ENCODE results near the gene CNOT9.

The CNOT9 gene

DNA sequence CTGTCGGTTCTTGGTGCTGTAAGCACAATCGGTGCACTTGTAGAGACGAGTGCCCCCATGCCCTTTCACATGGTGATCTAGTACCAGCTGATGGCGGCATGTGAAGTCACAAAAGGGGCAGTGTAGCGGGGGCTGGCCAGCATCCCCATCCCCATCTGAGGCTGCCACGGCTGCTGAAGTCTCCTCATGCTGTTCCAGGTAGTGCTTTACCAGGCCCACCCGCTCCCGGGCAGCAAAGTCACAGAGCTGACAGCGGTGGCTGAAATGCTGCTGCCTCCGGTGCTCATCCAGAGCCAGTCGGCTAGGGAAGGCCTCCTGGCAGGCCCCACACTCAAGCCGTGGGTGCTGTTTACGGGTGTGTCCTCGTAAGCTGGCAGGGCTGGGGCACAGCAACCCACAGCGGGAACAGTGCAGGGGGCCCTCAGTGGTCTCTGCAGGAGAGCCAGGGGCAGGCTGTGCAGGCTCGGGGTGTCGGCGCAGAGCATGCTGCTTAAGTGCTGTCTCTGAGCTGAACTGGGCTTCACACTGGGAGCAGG, 73.5 kb downstream of the CNOT9 start:
- no peak overlapping the region for H3K4me3 ChIP-seq (IDR thresholded peaks at IDR 0.05; ENCODE audit: insufficient read depth, low read depth, low read length)
- H3K4me1 ChIP-seq (ENCODE audit: low read depth, poor library complexity, severe bottlenecking) = no peaks in the 10 kb centered on the region
- H3K9ac ChIP-seq = no peak overlapping the region
- H3K79me2 ChIP-seq (ENCODE audit: insufficient read depth, low read depth) = no peaks in the 10 kb centered on the region
- H3K4me2 ChIP-seq = no peak overlapping the region
- TF ChIP-seq, protein P1, sequence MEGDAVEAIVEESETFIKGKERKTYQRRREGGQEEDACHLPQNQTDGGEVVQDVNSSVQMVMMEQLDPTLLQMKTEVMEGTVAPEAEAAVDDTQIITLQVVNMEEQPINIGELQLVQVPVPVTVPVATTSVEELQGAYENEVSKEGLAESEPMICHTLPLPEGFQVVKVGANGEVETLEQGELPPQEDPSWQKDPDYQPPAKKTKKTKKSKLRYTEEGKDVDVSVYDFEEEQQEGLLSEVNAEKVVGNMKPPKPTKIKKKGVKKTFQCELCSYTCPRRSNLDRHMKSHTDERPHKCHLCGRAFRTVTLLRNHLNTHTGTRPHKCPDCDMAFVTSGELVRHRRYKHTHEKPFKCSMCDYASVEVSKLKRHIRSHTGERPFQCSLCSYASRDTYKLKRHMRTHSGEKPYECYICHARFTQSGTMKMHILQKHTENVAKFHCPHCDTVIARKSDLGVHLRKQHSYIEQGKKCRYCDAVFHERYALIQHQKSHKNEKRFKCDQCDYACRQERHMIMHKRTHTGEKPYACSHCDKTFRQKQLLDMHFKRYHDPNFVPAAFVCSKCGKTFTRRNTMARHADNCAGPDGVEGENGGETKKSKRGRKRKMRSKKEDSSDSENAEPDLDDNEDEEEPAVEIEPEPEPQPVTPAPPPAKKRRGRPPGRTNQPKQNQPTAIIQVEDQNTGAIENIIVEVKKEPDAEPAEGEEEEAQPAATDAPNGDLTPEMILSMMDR (conservative IDR thresholded peaks at IDR 0.05; ENCODE audit: low read depth, low read length) = no peak
- H4K20me1 ChIP-seq (ENCODE audit: insufficient read depth) = no peaks in the 10 kb centered on the region
- peaks cover 8% of the 10 kb centered on the region; the same call in 1 of the 2 replicates for H3K36me3 ChIP-seq (ENCODE audit: insufficient read depth)
- H3K27ac ChIP-seq = no peak overlapping the region
- H3K27me3 ChIP-seq (ENCODE audit: insufficient read depth, low read depth) = no peaks in the 10 kb centered on the region
- no peak overlapping the region for H2AFZ ChIP-seq (ENCODE audit: low read depth)

DNA sequence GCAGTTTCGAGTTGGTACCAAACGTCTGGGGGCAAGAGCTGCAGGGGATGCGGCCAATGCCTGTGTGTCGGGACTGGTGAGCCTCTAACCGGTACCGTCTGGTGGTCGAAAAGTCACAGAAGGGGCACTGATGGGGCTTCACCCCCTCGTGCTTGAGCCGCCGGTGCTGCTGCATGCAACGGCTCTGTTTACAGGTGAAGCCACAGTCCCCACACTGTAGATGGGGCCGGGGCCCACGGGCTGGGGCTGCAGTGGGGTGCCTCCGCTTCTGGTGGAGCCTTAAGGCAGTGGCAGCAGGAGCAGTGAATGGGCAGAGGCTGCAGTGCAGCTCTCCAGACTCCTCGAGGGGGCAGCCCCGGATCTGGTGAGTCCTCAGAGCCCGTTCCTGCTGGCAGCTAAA, 74.1 kb downstream of the CNOT9 start:
- H3K4me3 ChIP-seq (IDR thresholded peaks at IDR 0.05; ENCODE audit: insufficient read depth, low read depth, low read length) = no peak overlapping the region
- no peak overlapping the region for H3K4me2 ChIP-seq
- no peak overlapping the region for H2AFZ ChIP-seq (ENCODE audit: low read depth)
- H3K27me3 ChIP-seq (ENCODE audit: insufficient read depth, low read depth) = no peaks in the 10 kb centered on the region
- no peak overlapping the region for H3K27ac ChIP-seq
- no peaks in the 10 kb centered on the region for H3K4me1 ChIP-seq (ENCODE audit: low read depth, poor library complexity, severe bottlenecking)
- H3K36me3 ChIP-seq (ENCODE audit: insufficient read depth) = peaks cover 10% of the 10 kb centered on the region; the same call in 1 of the 2 replicates
- no peaks in the 10 kb centered on the region for H3K79me2 ChIP-seq (ENCODE audit: insufficient read depth, low read depth)
- TF ChIP-seq, protein P1 (conservative IDR thresholded peaks at IDR 0.05; ENCODE audit: low read depth, low read length) = no peak
- no peak overlapping the region for H3K9ac ChIP-seq
- no peaks in the 10 kb centered on the region for H4K20me1 ChIP-seq (ENCODE audit: insufficient read depth)

DNA sequence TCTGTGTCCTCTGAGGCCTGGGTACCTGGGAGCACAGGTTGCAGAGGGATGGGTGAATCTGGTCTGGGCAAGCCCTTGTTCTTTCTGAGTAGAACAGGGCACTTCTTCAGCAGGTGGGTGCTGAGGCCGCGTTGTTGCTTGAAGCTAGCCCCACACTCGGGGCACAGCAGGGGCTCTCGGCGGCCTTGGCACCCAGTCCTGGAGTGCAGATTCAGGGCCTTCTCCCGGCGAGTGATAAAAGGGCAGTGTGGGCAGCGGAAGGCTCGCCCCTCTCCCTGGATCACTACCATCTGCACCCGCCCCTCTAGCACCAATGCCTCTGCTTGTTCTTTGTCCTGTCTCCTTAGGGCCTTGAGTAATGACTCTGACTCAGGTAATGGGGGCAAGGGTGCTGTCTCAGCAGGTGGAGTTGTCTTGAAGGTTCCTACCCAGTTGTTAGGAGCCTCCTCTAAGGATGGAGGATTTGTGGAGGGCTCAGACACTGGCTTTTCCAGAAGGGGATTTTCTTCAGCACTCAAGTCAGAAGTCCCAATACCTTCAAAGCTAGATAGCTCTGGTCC, 75.2 kb downstream of the CNOT9 start:
- H3K27me3 ChIP-seq (ENCODE audit: insufficient read depth, low read depth) = no peaks in the 10 kb centered on the region
- no peak overlapping the region for H2AFZ ChIP-seq (ENCODE audit: low read depth)
- H3K79me2 ChIP-seq (ENCODE audit: insufficient read depth, low read depth) = no peaks in the 10 kb centered on the region
- H3K4me1 ChIP-seq (ENCODE audit: low read depth, poor library complexity, severe bottlenecking) = peaks cover 6% of the 10 kb centered on the region
- H3K36me3 ChIP-seq (ENCODE audit: insufficient read depth) = peaks cover 13% of the 10 kb centered on the region; the same call in 1 of the 2 replicates
- no peak overlapping the region for H3K4me2 ChIP-seq
- no peak overlapping the region for H3K9ac ChIP-seq
- no peak overlapping the region for H3K27ac ChIP-seq
- H4K20me1 ChIP-seq (ENCODE audit: insufficient read depth) = no peaks in the 10 kb centered on the region
- H3K4me3 ChIP-seq (IDR thresholded peaks at IDR 0.05; ENCODE audit: insufficient read depth, low read depth, low read length) = no peak overlapping the region
- TF ChIP-seq, protein P1 (conservative IDR thresholded peaks at IDR 0.05; ENCODE audit: low read depth, low read length) = no peak

DNA sequence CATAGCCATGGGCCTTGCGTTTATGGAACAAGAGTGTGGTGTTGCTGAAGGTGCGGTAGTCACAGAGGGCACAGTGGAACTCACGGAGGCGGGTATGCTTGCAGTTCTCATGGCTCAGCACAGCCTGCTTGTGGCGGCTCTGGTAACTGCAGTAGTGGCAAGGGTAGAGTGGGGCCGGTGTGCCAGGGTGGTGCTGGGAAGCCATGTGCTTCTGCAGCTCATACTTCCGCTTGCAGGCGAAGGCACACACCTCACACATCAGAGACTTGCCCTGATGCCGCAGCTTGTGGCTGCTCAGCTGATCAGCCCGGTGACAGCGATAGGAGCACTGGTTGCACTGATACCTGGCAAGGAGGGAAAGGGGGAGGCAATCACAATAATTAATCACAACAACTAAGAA, 76.1 kb downstream of the CNOT9 start:
- H3K36me3 ChIP-seq (ENCODE audit: insufficient read depth) = peaks cover 12% of the 10 kb centered on the region; the same call in 1 of the 2 replicates

More for the DNA sequence above, 76.1 kb downstream of the CNOT9 start:
- Histone ChIP-seq H3K4me2 (no peak overlapping the region), H3K4me3 (IDR thresholded peaks at IDR 0.05; ENCODE audit: insufficient read depth, low read depth, low read length) (no peak overlapping the region), H3K27me3 (ENCODE audit: insufficient read depth, low read depth) (no peaks in the 10 kb centered on the region), H3K4me1 (ENCODE audit: low read depth, poor library complexity, severe bottlenecking) (peaks cover 6% of the 10 kb centered on the region), H4K20me1 (ENCODE audit: insufficient read depth) (no peaks in the 10 kb centered on the region), H2AFZ (ENCODE audit: low read depth) (no peak overlapping the region), H3K9ac (no peak overlapping the region), H3K27ac (no peak overlapping the region), H3K79me2 (ENCODE audit: insufficient read depth, low read depth) (no peaks in the 10 kb centered on the region)
- TF ChIP-seq, protein P1 (conservative IDR thresholded peaks at IDR 0.05; ENCODE audit: low read depth, low read length) = no peak

Measured in KMS-11 (cell line).